Measurements from ENCODE around the gene RPUSD1.

RPUSD1 gene

GRCh38 chr16:818592-818991 is 30.4 kb upstream of the RPUSD1 start:
- DNase-seq (ENCODE audit: low spot score), result no peak

GRCh38 chr16:818132-818531 is 30.0 kb upstream of the RPUSD1 start:
- no peak for DNase-seq (ENCODE audit: low spot score)

- DNase-seq (ENCODE audit: low spot score), result no peak
Observed at GRCh38 chr16:817001-817906, 29.1 kb upstream of the RPUSD1 start.

- no peak for DNase-seq (ENCODE audit: low spot score)
Observed at GRCh38 chr16:815861-816260, 27.7 kb upstream of the RPUSD1 start.

GRCh38 chr16:814974-815373 is 26.8 kb upstream of the RPUSD1 start:
- DNase-seq (ENCODE audit: low spot score), result peak; percentile 50

GRCh38 chr16:813916-814412 is 25.8 kb upstream of the RPUSD1 start:
- no peak for DNase-seq (ENCODE audit: low spot score)

- peak; percentile 42 for DNase-seq (ENCODE audit: low spot score)
Observed at GRCh38 chr16:813204-813915, 25.2 kb upstream of the RPUSD1 start.

GRCh38 chr16:808085-808386 is 19.9 kb upstream of the RPUSD1 start:
- no peak for DNase-seq (ENCODE audit: low spot score)

GRCh38 chr16:807347-808084 is 19.3 kb upstream of the RPUSD1 start:
- peak; percentile 95 for DNase-seq (ENCODE audit: low spot score)

GRCh38 chr16:805474-805873 is 17.3 kb upstream of the RPUSD1 start:
- DNase-seq (ENCODE audit: low spot score), result no peak

GRCh38 chr16:804193-805048 is 16.2 kb upstream of the RPUSD1 start:
- DNase-seq (ENCODE audit: low spot score), result no peak

- no peak for DNase-seq (ENCODE audit: low spot score)
Observed at GRCh38 chr16:803754-804080, 15.5 kb upstream of the RPUSD1 start.

- DNase-seq (ENCODE audit: low spot score), result no peak
Observed at GRCh38 chr16:802914-803753, 15.0 kb upstream of the RPUSD1 start.

- DNase-seq (ENCODE audit: low spot score), result no peak
Observed at GRCh38 chr16:802461-802860, 14.3 kb upstream of the RPUSD1 start.

- no peak for DNase-seq (ENCODE audit: low spot score)
Observed at GRCh38 chr16:801584-802363, 13.6 kb upstream of the RPUSD1 start.

GRCh38 chr16:800834-801511 is 12.8 kb upstream of the RPUSD1 start:
- DNase-seq (ENCODE audit: low spot score), result no peak

GRCh38 chr16:799948-800833 is 12.0 kb upstream of the RPUSD1 start, which contains the start of gene GNG13:
Gene GNG13 (minus strand): TSS chr16:800734. CDS start chr16:799077, 1,657 bp downstream.
- no peak for DNase-seq (ENCODE audit: low spot score)

All from kidney tubule cell (primary cell).